Activated T-helper 17 cell treated with anti-CD3 and anti-CD28 coated beads, Interleukin-2, amount 50 U/mL, for 72 hours (primary cell): ENCODE results near the gene LYRM4. TPM values are rescaled to one million over a fixed set of nuclear protein-coding genes. Genes with fewer than 3 reads are reported as not detected.
A peak's percentile ranks its signal among the peaks of the same experiment; 100 is the strongest.

Source experiments
- ATAC-seq: fragments of 150-1000 bp; cut with Tn5 transposase; replicated peaks from 2 replicates; pipeline ENCODE4 v1.10.0; 2021; ENCODE audit warnings: mild to moderate bottlenecking, moderate library complexity
- H3K27ac Mint-ChIP-seq: one replicate; pipeline ENCODE4 v1.8.0; 2022; ENCODE audit warnings: mixed read lengths
- H3K27me3 Mint-ChIP-seq: one replicate; pipeline ENCODE4 v1.8.0; 2022; ENCODE audit warnings: mixed read lengths
- H3K36me3 Mint-ChIP-seq: one replicate; pipeline ENCODE4 v1.8.0; 2022; ENCODE audit warnings: low read depth, mild to moderate bottlenecking, mixed read lengths
- H3K4me1 Mint-ChIP-seq: one replicate; pipeline ENCODE4 v1.8.0; 2022; ENCODE audit warnings: mixed read lengths
- H3K4me3 Mint-ChIP-seq: one replicate; pipeline ENCODE4 v1.8.0; 2022; ENCODE audit warnings: mild to moderate bottlenecking, mixed read lengths
- H3K9me3 Mint-ChIP-seq: one replicate; pipeline ENCODE4 v1.8.0; 2022; ENCODE audit warnings: mixed read lengths
- total RNA-seq, 2 donors: library from RNA; stranded (reverse); gene quantifications; one replicate each; pipeline ENCODE4 v1.2.3, GENCODE V29; 2022

The LYRM4 gene
- total RNA-seq, 2 donors from 2014 or later: 34.0 to 64.2 TPM

DNA sequence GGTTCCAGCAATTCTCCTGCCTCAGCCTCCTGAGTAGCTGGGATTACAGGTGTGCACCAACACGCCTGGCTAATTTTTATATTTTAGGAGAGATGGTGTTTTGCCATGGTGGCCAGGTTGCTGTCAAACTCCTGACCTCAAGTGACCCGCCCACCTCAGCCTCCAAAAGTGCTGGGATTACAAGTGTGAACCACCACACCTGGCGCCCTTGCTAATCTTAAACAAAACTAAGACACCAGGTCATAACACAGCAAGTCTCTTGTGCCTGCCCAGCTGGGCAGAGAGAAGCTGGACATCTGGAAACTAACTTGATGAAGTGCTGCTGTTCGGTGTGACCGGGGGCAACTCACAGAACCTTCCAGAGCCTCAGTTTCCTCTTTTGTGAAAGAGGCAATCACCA lies 107.6 kb downstream of the LYRM4 start:
- H3K36me3 Mint-ChIP-seq: no peaks in the 10 kb centered on the region
- H3K9me3 Mint-ChIP-seq: no peaks in the 10 kb centered on the region
- no peaks in the 10 kb centered on the region for H3K27me3 Mint-ChIP-seq
- H3K27ac Mint-ChIP-seq: no peak overlapping the region
- H3K4me3 Mint-ChIP-seq: no peak overlapping the region
- ATAC-seq: no peak
- H3K4me1 Mint-ChIP-seq: no peaks in the 10 kb centered on the region

DNA sequence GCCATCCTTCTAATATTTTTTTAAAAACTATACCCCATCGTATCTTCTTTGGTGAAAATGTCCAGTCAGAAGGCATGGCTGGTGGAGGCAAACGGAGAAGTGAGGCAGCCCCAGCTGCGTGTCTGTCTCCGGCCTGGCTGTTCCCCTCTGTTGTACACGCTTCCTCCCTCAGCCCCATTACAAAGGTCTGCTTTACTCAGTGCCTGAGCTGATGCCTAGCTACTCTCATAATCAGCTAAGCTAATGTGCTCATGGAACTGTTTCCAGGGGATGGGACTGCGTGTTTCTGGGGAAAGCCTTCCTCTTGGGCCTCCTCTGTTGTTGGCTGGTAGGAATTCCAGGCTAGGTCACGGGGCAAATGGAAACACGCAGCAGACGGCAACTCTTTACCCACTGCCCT lies 108.3 kb downstream of the LYRM4 start:
- H3K36me3 Mint-ChIP-seq: no peaks in the 10 kb centered on the region
- no peak for ATAC-seq
- no peak overlapping the region for H3K4me3 Mint-ChIP-seq
- H3K4me1 Mint-ChIP-seq: no peaks in the 10 kb centered on the region
- H3K27ac Mint-ChIP-seq: no peak overlapping the region
- H3K9me3 Mint-ChIP-seq: no peaks in the 10 kb centered on the region
- H3K27me3 Mint-ChIP-seq: no peaks in the 10 kb centered on the region

DNA sequence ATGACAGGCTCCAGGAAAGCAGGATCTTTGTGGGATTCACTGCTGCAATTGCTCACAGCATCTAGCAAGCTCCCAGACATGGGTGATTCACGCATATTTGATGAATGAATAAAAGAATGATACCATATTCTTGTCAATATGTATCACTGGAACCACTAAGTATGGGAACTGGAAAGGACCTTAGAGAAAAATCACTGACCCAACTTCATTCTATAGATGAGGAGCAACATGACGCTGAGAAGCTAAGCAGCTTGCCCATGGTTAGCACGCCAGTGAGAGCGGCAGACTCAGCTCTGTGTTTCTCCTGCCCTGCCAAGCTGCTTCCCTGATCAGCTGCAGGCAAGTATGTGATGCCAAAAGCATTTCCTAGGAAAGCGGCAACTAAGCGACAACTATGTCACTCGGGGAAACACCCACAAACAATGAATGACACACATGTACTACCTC lies 108.8 kb downstream of the LYRM4 start:
- ATAC-seq: no peak
- Mint-ChIP-seq H3K9me3 (no peaks in the 10 kb centered on the region), H3K27ac (no peak overlapping the region)

DNA sequence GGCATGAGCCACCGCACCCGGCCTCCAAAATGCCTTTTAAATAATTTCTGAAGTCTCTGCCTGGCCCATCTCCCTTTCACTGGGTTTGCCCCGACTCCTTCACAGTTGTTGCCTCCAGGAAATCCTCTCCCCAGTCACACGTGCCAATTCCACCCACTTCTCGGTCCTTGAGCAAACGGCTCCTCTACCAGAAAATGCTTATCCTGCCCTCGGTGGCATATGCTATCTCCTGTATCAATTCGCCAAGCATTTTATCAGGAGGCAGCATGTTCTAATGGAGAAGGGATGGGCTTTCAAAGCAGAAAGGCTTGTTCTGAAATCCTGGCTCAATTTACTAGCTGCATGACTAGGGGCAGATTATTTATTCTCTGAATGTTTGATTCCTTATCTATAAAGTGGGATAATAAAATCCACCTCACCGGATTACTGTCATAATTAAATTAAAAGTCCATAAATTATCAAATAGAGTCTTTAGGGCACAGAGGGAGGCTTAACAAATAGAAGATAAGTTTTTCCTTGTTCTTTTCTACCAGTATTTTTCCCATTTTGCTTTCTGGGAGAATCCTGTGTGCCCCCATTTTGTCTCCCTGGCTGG lies 109.3 kb downstream of the LYRM4 start:
- Mint-ChIP-seq H3K9me3 (no peaks in the 10 kb centered on the region), H3K36me3 (no peaks in the 10 kb centered on the region), H3K27me3 (no peaks in the 10 kb centered on the region), H3K27ac (no peak overlapping the region), H3K4me3 (no peak overlapping the region), H3K4me1 (no peaks in the 10 kb centered on the region)
- ATAC-seq: no peak

More for the DNA sequence above, 108.8 kb downstream of the LYRM4 start:
- Mint-ChIP-seq H3K4me1 (no peaks in the 10 kb centered on the region), H3K27me3 (no peaks in the 10 kb centered on the region), H3K36me3 (no peaks in the 10 kb centered on the region), H3K4me3 (no peak overlapping the region)

DNA sequence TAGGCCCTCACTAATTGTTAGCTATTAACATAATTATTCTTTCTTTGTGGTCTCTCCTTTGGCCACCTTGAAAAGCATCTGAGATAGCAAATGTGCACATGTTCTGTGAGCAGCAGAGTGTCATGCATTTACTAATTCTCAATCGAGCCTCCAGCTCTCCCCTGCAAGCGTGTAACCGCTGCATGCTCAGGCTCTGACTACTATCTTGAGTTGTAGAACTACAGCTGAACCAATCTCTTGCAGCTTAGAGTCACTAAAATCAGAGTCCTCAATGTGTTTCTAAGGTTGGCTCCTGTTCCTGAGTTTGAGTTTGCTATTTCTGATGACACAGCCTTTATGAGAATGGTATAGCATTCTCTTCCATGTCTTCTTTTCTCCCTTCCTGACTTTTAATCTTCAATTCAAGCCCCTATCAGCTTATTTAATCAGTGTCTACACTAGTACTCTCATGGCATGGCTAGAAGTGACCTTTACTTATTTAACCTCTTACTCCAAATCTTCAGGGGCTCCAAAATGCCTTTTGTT lies 110.1 kb downstream of the LYRM4 start:
- no peaks in the 10 kb centered on the region for H3K27me3 Mint-ChIP-seq
- H3K9me3 Mint-ChIP-seq: no peaks in the 10 kb centered on the region
- no peak overlapping the region for H3K4me3 Mint-ChIP-seq
- H3K36me3 Mint-ChIP-seq: no peaks in the 10 kb centered on the region
- peak overlapping the region; percentile 14 for H3K27ac Mint-ChIP-seq
- H3K4me1 Mint-ChIP-seq: no peaks in the 10 kb centered on the region
- ATAC-seq: no peak

DNA sequence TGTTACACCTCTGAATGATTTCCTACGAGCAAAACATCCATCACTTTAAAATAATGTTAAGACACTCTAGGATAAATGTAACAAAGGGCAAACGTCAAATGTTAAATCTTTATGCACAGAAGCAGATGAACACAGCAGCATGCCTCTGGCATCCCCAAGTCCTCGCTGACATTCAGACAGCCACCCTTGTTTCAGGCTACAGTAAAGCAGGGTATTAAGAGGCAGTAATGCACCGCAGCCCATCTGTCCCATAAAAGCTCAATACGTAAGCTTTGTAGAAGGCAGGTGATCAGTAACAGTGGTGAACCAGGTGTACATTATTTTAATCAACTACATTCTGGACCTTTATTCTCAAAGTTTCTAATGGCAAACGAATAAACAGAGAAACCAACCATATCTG lies 110.9 kb downstream of the LYRM4 start:
- no peaks in the 10 kb centered on the region for H3K27me3 Mint-ChIP-seq
- no peak for ATAC-seq

DNA sequence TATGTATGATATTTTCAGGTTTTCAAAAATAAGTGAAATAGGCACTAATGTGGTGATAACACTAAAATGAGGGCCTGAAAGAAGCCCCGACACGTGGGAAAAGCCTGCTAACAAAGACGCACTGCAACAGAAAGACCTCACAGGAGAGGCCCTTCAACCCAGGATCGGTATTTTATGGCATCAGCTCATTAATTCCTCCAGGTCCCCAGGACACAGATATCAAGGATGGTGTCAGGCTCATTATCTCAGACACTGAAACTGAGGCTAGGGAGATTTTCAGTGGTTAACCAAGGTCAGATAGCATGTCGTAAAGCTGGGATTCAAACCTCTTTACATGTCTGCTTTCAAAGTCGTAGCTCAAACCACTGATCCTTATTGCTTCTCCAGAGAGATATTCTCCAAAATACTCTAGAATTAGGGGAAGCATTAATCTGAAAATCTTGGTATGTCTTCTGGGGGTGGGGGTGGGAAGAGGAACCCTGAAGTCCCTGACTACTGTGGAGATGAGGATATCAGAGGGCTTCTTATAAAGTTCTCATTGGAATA lies 111.5 kb downstream of the LYRM4 start:
- Mint-ChIP-seq H3K36me3 (no peaks in the 10 kb centered on the region), H3K27ac (no peak overlapping the region), H3K27me3 (no peaks in the 10 kb centered on the region), H3K9me3 (no peaks in the 10 kb centered on the region), H3K4me1 (no peaks in the 10 kb centered on the region), H3K4me3 (no peak overlapping the region)
- no peak for ATAC-seq

More for the DNA sequence above, 110.9 kb downstream of the LYRM4 start:
- Mint-ChIP-seq H3K4me1 (no peaks in the 10 kb centered on the region), H3K9me3 (no peaks in the 10 kb centered on the region), H3K27ac (peak overlapping the region; percentile 14), H3K4me3 (no peak overlapping the region), H3K36me3 (no peaks in the 10 kb centered on the region)

DNA sequence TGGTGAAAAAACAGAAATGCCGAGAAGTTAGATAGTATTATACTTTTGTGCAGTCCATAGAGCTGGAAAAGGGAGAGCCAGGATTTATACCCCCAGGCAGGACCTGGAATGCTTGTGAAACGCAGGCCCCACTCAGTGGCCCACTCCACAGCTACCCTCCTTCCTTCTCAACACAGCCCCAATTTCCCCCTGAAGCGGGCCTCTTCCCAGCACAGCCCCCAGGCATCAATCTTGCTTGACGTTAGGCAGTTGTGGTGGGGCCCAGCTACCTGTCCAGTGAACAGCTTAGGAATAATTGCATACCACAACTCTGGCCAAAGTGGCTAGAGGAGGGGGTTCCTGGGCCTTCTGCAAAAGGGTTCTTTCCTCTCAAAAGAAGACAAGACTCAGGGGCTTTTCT lies 114.4 kb downstream of the LYRM4 start:
- Mint-ChIP-seq H3K36me3 (no peaks in the 10 kb centered on the region), H3K27ac (peak overlapping the region; percentile 31), H3K4me3 (no peak overlapping the region), H3K9me3 (no peaks in the 10 kb centered on the region), H3K27me3 (no peaks in the 10 kb centered on the region), H3K4me1 (no peaks in the 10 kb centered on the region)
- ATAC-seq: no peak

DNA sequence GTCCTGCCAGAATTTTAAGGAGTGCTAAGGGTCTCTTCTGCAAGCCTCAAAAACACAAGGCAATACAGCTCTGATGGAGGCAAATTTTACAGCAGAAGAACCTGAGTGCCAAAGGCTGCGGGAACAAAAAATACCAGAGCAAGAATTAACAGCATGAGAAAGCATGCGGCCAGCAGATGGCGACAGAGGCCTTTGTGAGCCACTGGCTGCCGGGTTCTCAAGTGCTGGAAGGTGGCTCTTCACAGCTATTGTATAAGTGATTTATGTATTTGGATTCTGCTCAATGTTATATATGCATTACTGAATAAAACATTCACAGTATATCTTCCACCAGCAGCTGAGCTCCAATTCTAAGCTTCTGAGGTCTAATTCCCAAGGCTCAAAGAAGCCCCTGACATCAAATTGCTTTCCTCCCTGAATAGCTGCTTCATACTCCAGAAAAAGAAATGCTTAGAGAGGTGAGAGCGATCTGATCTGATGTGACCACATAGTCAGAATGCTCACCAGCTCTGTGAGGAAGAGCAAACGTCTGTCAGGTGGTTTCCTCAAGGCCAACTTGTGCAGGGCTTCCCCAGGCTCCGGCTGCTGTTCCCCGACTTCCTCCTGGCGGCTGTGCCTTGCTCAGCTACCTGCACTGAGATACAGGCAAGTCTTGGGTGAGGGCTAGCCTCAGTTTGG lies 117.0 kb downstream of the LYRM4 start:
- peak; percentile 72 for ATAC-seq

DNA sequence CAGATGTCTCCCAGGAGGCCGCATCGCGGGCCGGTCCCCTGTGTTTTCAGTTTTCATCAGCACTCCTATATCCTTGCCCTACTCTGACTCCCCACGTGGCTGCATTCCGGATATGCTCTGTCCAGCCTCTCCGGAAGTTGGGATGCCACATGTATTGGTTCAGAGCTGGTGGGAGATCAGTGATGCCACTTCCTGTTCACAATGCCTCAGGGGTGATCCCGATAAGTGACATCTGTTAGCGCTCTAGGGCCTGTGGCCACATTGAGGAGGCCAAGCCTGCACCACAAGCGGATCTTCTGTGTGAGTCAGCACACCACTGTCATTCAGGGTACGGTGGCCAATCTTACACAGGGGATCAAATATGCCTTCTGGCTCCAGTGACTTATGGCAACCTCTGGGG lies 117.8 kb downstream of the LYRM4 start:
- Mint-ChIP-seq H3K27ac (no peak overlapping the region), H3K4me1 (no peaks in the 10 kb centered on the region), H3K36me3 (no peaks in the 10 kb centered on the region), H3K27me3 (no peaks in the 10 kb centered on the region), H3K9me3 (no peaks in the 10 kb centered on the region), H3K4me3 (no peak overlapping the region)
- ATAC-seq: peak; percentile 70

More for the DNA sequence above, 117.0 kb downstream of the LYRM4 start:
- Mint-ChIP-seq H3K27ac (no peak overlapping the region), H3K36me3 (no peaks in the 10 kb centered on the region), H3K9me3 (no peaks in the 10 kb centered on the region), H3K27me3 (no peaks in the 10 kb centered on the region), H3K4me3 (no peak overlapping the region), H3K4me1 (no peaks in the 10 kb centered on the region)

DNA sequence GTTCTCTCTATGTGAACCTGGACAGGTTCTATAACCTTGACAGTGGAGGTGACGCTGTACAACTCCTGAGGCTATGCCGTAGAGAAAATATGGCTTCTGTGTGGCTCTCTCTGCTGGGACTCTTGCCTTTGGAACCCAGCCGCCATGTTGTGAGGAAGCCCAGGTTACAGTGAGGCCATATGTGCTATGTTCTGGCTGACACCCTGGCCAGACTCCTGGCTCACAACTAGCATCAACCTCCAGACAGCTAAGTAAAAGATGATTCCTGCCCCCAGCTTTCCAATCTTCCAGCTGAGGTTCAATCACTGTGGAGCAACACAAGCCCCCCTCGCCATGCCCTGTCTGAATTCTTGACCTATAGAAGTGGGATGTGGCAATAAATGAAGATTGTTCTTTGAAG lies 118.6 kb downstream of the LYRM4 start:
- no peak overlapping the region for H3K4me3 Mint-ChIP-seq
- no peak overlapping the region for H3K27ac Mint-ChIP-seq
- no peaks in the 10 kb centered on the region for H3K9me3 Mint-ChIP-seq
- H3K4me1 Mint-ChIP-seq: no peaks in the 10 kb centered on the region
- no peak for ATAC-seq
- H3K27me3 Mint-ChIP-seq: no peaks in the 10 kb centered on the region
- no peaks in the 10 kb centered on the region for H3K36me3 Mint-ChIP-seq

DNA sequence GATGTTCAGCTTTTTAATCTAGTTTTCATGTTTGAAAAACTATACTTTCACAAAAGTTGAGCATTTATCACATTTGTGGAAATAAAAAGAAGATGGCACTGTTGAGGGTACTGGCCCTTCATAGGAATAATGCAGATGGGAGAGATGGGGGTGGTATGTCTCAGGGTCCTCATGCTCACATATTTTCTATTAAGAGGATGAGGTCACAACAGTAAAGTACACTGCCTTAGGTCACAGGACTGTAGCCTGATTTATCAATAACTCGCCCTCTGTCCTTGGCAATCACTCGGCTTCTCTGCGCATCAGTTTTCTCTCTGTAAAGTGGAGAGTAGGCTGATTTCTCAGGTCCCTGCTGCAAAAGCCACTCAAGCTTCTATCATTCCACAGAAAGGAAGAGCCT lies 119.7 kb downstream of the LYRM4 start:
- no peaks in the 10 kb centered on the region for H3K4me1 Mint-ChIP-seq
- H3K27me3 Mint-ChIP-seq: no peaks in the 10 kb centered on the region
- H3K27ac Mint-ChIP-seq: no peak overlapping the region
- H3K4me3 Mint-ChIP-seq: no peak overlapping the region
- H3K9me3 Mint-ChIP-seq: no peaks in the 10 kb centered on the region
- ATAC-seq: no peak
- H3K36me3 Mint-ChIP-seq: no peaks in the 10 kb centered on the region

DNA sequence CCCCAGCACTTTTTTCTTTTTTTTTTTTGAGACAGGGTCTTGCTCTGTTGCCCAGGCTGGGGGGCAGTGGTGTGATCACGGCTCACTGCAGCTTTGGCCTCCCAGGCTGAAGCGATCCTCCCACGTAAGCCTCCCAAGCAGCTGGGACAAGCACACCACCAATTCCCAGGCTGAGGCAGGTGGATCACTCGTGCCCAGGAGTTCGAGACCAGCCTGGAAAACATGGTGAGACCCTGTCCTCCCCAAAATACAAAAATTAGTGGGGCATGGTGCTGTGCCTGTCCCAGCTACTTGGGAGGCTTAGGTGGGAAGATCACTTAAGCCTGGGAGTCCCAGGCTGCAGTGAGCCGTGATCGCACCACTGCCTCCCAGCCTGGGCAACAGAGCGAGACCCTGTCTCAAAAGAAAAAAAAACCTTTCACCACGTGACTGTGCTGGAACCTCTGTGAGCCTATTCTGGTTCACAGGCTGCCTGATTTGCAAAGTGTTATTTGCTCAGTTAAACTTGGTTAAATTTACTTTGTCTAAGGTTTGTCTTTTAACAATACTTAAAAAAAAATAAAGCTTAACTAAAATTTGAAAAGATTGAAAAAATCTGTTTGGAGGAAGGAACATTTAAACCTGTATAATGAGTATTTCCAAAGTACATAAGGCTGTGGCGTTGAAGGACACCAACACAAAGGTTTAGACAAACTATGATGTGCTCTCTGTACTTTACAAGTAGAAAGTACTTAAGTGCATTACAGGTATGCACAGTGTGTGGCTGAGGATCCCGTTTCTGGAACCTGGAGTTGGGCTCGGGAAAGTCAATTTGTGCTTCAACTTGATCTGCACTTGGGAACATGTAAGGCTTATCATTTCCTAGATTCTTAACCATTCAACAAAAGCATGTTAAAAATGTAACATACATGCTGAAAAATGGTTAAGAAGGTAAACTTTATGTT lies 120.7 kb downstream of the LYRM4 start:
- H3K27ac Mint-ChIP-seq: no peak overlapping the region
- H3K27me3 Mint-ChIP-seq: no peaks in the 10 kb centered on the region
- H3K4me3 Mint-ChIP-seq: no peak overlapping the region
- H3K36me3 Mint-ChIP-seq: no peaks in the 10 kb centered on the region
- ATAC-seq: no peak
- no peaks in the 10 kb centered on the region for H3K4me1 Mint-ChIP-seq
- no peaks in the 10 kb centered on the region for H3K9me3 Mint-ChIP-seq

DNA sequence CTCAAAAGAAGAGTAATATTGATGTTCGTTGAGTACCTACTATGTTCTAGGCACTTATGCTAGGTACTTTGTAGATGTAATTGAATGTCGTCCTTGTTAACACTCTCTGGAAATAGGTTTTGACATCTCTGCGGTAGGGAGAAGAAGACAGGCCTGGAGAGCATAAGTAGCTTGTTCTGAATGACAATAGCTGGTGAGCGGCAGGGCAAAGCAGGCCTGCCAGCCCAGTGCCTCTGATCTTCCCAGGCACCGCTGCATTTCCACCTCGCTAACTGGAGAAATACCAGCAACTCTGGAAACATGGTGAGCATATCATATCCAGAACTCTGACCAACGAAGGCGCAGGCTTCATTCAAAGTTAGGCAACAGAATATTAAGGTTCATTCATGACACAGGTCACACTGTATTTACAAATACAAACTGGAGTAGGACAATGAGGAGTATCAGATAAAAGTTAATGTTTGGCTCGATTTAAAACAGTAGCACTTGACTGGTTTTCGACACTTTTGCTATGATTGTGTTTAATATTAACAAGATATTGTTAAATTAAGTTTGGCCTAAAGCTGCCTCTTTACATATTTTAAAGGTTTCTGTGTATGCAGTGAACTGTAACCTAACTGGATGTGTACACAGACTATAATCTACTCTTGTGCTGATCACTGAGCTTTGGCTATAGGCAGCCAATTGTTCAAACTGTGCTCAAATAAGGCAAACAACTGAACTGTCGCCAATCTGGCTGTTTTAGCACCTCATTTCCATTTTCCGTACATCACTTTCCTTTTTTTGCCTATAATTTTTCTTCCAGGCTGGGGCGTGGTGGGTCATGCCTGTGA lies 121.5 kb downstream of the LYRM4 start:
- no peak overlapping the region for H3K4me3 Mint-ChIP-seq
- no peak overlapping the region for H3K27ac Mint-ChIP-seq
- no peaks in the 10 kb centered on the region for H3K9me3 Mint-ChIP-seq
- H3K36me3 Mint-ChIP-seq: no peaks in the 10 kb centered on the region
- no peaks in the 10 kb centered on the region for H3K4me1 Mint-ChIP-seq
- no peaks in the 10 kb centered on the region for H3K27me3 Mint-ChIP-seq
- ATAC-seq: no peak
